ENCODE measurements around the gene SLC25A23.

DNA sequence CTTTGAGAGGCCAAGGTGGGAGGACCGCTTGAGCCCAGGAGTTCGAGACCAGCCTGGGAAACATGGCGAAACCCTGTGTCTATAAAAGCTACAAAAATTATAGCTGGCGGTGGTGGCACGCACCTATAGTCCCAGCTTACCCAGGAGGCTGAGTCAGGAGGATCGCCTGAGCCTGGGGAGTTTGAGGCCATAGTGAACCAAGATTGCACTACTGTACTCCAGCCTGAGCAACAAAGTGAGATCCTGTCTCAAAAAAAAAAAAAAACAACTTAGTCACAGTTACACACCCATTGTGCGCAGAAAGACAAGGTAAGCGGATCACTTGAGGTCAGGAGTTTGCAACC lies 22.7 kb upstream of the SLC25A23 start:
- TF ChIP-seq, protein P1, sequence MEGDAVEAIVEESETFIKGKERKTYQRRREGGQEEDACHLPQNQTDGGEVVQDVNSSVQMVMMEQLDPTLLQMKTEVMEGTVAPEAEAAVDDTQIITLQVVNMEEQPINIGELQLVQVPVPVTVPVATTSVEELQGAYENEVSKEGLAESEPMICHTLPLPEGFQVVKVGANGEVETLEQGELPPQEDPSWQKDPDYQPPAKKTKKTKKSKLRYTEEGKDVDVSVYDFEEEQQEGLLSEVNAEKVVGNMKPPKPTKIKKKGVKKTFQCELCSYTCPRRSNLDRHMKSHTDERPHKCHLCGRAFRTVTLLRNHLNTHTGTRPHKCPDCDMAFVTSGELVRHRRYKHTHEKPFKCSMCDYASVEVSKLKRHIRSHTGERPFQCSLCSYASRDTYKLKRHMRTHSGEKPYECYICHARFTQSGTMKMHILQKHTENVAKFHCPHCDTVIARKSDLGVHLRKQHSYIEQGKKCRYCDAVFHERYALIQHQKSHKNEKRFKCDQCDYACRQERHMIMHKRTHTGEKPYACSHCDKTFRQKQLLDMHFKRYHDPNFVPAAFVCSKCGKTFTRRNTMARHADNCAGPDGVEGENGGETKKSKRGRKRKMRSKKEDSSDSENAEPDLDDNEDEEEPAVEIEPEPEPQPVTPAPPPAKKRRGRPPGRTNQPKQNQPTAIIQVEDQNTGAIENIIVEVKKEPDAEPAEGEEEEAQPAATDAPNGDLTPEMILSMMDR (IDR thresholded peaks at IDR 0.05): no peak
- no peak for TF ChIP-seq POLR2A (IDR thresholded peaks at IDR 0.05)
- TF ChIP-seq POLR2AphosphoS5 (IDR thresholded peaks at IDR 0.05): no peak
- no peak for TF ChIP-seq EP300 (IDR thresholded peaks at IDR 0.05)
